ENCODE data around the gene PRRT3.

Gene PRRT3

GRCh38 chr3:9951962-9952805 lies at the start of gene PRRT3:
PRRT3 (minus strand) TSS chr3:9952408; CDS start chr3:9950115, 2,293 bp downstream.
- peak; percentile 39 for DNase-seq (ENCODE audit: low read depth)
- H3K4me3 ChIP-seq (ENCODE audit: low read depth, low read length): no peak within 1 kb of the TSS
- TF ChIP-seq CTCF (IDR thresholded peaks at IDR 0.05; ENCODE audit: low read depth, low read length): no peak
- no peak for TF ChIP-seq MYC (IDR thresholded peaks at IDR 0.05; ENCODE audit: low read depth, low read length)

GRCh38 chr3:10000686-10001085 lies 48.5 kb upstream of the PRRT3 start:
- TF ChIP-seq CTCF (IDR thresholded peaks at IDR 0.05; ENCODE audit: low read depth, low read length) (no peak), MYC (IDR thresholded peaks at IDR 0.05; ENCODE audit: low read depth, low read length) (no peak), POLR2A (IDR thresholded peaks at IDR 0.05; ENCODE audit: extremely low read depth, insufficient read length) (no peak), MAX (IDR thresholded peaks at IDR 0.05; ENCODE audit: low read depth, low read length) (no peak)
- no peak for DNase-seq (ENCODE audit: low read depth)

GRCh38 chr3:9994086-9994844 lies 42.1 kb upstream of the PRRT3 start:
- no peak for TF ChIP-seq CTCF (IDR thresholded peaks at IDR 0.05; ENCODE audit: low read depth, low read length)
- no peak for TF ChIP-seq MAX (IDR thresholded peaks at IDR 0.05; ENCODE audit: low read depth, low read length)
- no peak overlapping the region for H3K4me3 ChIP-seq (ENCODE audit: low read depth, low read length)
- no peak for DNase-seq (ENCODE audit: low read depth)

More at GRCh38 chr3:10000686-10001085, 48.5 kb upstream of the PRRT3 start:
- no peak overlapping the region for H3K4me3 ChIP-seq (ENCODE audit: low read depth, low read length)

GRCh38 chr3:9986230-9986725 lies 34.1 kb upstream of the PRRT3 start:
- DNase-seq (ENCODE audit: low read depth): no peak
- peak overlapping the region; percentile 84 for H3K4me3 ChIP-seq (ENCODE audit: low read depth, low read length)
- TF ChIP-seq POLR2A (IDR thresholded peaks at IDR 0.05; ENCODE audit: extremely low read depth, insufficient read length) (no peak), CTCF (IDR thresholded peaks at IDR 0.05; ENCODE audit: low read depth, low read length) (no peak), MAX (IDR thresholded peaks at IDR 0.05; ENCODE audit: low read depth, low read length) (no peak), MYC (IDR thresholded peaks at IDR 0.05; ENCODE audit: low read depth, low read length) (no peak)

- TF ChIP-seq CTCF (IDR thresholded peaks at IDR 0.05; ENCODE audit: low read depth, low read length) (no peak), MAX (IDR thresholded peaks at IDR 0.05; ENCODE audit: low read depth, low read length) (no peak), MYC (IDR thresholded peaks at IDR 0.05; ENCODE audit: low read depth, low read length) (no peak), POLR2A (IDR thresholded peaks at IDR 0.05; ENCODE audit: extremely low read depth, insufficient read length) (no peak)
- no peak for DNase-seq (ENCODE audit: low read depth)
- H3K4me3 ChIP-seq (ENCODE audit: low read depth, low read length): no peak overlapping the region
Measured at GRCh38 chr3:9980251-9980650, 28.0 kb upstream of the PRRT3 start.
